ENCODE results near the gene TRPM4.

TRPM4 gene

DNA sequence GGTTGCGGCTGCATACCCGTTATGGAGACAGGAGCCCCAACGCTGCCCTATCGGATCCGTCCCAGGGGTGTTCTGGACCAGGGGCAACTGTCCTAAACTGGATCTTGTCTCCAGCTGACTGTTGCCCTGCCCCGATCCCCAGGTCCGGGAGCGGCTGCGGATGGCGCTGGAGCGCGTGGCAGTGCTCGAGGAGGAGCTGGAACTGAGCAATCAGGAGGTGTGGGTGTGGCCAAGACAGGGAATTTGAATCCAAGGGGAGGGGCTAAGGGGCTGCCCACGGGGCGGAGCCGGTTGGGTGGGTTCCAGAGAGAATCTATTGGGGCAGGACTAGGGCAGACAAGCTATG, 28.4 kb upstream of the TRPM4 start:
- no peak for DNase-seq (ENCODE audit: low read depth)
- TF ChIP-seq, protein P1, sequence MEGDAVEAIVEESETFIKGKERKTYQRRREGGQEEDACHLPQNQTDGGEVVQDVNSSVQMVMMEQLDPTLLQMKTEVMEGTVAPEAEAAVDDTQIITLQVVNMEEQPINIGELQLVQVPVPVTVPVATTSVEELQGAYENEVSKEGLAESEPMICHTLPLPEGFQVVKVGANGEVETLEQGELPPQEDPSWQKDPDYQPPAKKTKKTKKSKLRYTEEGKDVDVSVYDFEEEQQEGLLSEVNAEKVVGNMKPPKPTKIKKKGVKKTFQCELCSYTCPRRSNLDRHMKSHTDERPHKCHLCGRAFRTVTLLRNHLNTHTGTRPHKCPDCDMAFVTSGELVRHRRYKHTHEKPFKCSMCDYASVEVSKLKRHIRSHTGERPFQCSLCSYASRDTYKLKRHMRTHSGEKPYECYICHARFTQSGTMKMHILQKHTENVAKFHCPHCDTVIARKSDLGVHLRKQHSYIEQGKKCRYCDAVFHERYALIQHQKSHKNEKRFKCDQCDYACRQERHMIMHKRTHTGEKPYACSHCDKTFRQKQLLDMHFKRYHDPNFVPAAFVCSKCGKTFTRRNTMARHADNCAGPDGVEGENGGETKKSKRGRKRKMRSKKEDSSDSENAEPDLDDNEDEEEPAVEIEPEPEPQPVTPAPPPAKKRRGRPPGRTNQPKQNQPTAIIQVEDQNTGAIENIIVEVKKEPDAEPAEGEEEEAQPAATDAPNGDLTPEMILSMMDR (conservative IDR thresholded peaks at IDR 0.05; ENCODE audit: low read depth, low read length): no peak
- no peak overlapping the region for H3K4me3 ChIP-seq (ENCODE audit: low read length)

DNA sequence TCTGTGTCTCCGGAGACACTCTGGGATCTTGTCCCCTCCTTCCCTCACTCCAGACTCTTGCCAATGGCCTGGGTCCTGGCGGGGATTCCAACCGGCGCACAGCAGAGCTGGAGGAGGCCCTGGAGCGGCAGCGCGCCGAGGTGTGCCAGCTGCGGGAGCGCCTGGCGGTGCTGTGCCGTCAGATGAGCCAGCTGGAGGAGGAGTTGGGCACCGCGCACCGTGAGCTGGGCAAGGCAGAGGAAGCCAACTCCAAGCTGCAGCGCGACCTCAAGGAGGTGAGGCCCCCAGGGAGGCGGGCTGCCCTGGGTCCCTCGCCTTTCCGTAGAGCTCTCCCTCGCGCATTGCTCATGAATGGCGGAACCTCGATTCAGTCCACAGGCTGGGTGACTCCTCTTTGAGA, 27.3 kb upstream of the TRPM4 start:
- TF ChIP-seq, protein P1 (conservative IDR thresholded peaks at IDR 0.05; ENCODE audit: low read depth, low read length): no peak
- H3K4me3 ChIP-seq (ENCODE audit: low read length): no peak overlapping the region
- no peak for DNase-seq (ENCODE audit: low read depth)

DNA sequence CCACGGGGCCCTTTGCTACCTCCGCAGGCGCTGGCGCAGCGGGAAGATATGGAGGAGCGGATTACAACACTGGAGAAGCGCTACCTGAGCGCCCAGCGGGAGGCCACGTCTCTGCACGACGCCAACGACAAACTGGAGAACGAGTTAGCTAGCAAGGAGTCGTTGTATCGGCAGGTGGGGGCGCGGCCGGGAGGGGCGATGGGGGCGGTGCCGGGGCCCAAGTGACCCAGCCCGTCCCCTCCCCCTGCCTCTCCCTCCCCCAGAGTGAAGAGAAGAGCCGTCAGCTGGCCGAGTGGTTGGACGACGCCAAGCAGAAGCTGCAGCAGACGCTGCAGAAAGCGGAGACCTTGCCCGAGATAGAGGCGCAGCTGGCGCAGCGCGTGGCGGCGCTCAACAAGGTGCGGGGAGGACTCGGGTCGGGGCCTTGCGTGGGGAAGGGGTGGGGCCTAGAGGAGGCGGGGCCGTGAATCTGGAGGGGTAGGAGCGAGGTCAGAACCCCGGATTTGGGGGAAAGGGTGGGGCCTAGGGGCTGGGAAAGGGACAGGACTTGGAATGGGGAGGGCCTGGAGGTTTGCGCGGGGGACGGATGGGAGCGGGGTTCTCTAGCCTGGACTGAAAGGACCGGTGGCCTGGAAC, 24.5 kb upstream of the TRPM4 start:
- no peak for DNase-seq (ENCODE audit: low read depth)
- peak overlapping the region; percentile 13 for H3K4me3 ChIP-seq (ENCODE audit: low read length)
- TF ChIP-seq, protein P1 (conservative IDR thresholded peaks at IDR 0.05; ENCODE audit: low read depth, low read length): no peak

DNA sequence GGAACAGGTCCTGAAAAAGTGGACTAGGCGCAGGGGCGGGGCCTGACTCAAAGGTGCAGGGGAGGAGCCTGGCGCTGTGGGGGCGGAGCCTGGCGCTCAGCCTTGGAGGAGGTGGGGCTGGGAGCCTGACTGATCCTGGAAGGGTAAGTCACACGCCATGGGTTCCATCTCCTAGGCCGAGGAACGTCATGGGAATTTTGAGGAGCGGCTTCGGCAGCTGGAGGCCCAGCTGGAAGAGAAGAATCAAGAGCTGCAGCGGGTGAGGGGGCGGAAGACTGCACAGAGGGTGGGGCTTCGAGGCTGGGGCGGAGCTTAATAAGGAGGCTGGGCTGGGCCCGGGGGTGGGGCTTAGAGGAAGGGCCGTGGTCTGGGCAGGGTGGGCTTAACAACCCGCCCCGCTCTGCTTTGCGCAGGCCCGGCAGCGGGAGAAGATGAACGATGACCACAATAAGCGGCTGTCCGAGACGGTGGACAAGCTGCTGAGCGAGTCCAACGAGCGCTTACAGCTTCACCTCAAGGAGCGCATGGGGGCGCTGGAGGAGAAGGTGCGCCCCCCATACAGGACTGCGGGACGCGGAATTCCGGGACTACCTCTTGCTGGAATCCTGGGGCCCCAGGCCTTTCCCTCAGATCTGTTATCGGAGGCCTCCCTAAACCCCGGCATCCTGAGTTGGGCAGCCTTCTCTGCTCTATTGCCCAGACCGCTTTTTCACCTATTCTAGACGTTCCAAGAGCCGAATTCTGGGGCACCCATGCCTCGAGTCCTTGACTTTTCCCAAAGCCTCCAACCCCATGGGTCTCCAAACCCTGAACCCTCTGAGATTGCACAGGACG, 23.8 kb upstream of the TRPM4 start:
- peak overlapping the region; percentile 27 for H3K4me3 ChIP-seq (ENCODE audit: low read length)
- no peak for DNase-seq (ENCODE audit: low read depth)
- TF ChIP-seq, protein P1 (conservative IDR thresholded peaks at IDR 0.05; ENCODE audit: low read depth, low read length): peak; percentile 16

DNA sequence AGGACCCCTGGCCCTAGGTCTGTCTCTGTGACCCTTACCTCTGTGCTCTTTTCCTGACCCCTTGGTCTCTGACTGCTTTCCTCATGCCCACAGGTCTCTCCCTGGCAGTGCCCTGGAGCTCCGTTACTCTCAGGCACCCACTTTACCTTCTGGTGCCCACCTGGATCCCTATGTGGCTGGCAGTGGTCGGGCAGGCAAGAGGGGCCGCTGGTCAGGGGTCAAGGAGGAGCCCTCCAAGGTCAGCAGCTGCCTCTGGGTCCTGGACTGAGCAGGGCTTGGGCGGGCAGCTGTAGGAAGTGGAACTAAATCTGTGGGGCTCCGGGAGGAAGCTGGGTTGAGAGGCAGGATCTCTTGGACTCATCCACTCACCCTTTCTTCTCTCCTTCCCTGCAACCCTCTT, 21.9 kb upstream of the TRPM4 start:
- H3K4me3 ChIP-seq (ENCODE audit: low read length): no peak overlapping the region
- DNase-seq (ENCODE audit: low read depth): no peak
- TF ChIP-seq, protein P1 (conservative IDR thresholded peaks at IDR 0.05; ENCODE audit: low read depth, low read length): no peak

DNA sequence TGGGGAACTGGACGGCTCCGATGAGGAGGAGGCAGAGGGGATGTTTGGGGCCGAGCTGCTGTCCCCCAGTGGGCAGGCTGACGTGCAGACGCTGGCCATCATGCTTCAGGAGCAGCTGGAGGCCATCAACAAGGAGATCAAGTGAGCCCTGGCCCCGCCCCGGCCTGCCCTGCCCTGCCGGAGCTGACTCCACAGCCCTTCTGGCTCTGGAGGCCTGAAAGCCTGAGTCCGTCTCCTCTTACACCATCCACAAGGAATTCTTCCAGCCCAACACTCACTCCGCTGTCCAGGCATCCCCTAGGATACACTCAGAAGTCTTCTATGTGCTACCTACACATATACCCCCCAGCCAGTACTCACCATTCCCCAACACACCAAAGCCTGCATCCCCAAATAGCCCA, 20.8 kb upstream of the TRPM4 start:
- H3K4me3 ChIP-seq (ENCODE audit: low read length): no peak overlapping the region
- no peak for DNase-seq (ENCODE audit: low read depth)
- TF ChIP-seq, protein P1 (conservative IDR thresholded peaks at IDR 0.05; ENCODE audit: low read depth, low read length): no peak

DNA sequence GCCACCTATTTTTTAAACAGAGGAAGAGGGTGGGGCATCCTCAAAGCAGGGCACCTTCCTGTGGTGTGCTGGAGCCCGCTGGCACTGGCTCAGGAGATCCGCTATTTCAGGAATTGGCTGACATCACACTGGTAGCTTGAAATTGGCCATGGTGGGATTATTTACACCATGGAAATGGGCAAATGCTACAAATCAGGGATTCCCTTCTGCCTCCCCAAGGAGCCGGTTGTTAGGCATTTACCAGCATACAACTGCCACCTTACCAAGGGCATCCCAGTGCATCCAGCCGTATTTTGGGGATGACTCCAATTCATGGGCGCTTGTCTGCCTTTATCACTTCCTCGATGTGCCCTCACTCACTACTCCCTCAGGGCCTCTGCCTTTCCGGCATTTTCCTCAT, 16.6 kb upstream of the TRPM4 start:
- no peak for DNase-seq (ENCODE audit: low read depth)
- TF ChIP-seq, protein P1 (conservative IDR thresholded peaks at IDR 0.05; ENCODE audit: low read depth, low read length): no peak

More for the DNA sequence above, 16.6 kb upstream of the TRPM4 start:
- H3K4me3 ChIP-seq (ENCODE audit: low read length): no peak overlapping the region
